Measurements from ENCODE around the gene SNX17. TPM values are rescaled to one million over a fixed set of nuclear protein-coding genes. Genes with fewer than 3 reads are reported as not detected.

The SNX17 gene
- total RNA-seq, 1 experiment from 2014 or later = 108 TPM

DNA sequence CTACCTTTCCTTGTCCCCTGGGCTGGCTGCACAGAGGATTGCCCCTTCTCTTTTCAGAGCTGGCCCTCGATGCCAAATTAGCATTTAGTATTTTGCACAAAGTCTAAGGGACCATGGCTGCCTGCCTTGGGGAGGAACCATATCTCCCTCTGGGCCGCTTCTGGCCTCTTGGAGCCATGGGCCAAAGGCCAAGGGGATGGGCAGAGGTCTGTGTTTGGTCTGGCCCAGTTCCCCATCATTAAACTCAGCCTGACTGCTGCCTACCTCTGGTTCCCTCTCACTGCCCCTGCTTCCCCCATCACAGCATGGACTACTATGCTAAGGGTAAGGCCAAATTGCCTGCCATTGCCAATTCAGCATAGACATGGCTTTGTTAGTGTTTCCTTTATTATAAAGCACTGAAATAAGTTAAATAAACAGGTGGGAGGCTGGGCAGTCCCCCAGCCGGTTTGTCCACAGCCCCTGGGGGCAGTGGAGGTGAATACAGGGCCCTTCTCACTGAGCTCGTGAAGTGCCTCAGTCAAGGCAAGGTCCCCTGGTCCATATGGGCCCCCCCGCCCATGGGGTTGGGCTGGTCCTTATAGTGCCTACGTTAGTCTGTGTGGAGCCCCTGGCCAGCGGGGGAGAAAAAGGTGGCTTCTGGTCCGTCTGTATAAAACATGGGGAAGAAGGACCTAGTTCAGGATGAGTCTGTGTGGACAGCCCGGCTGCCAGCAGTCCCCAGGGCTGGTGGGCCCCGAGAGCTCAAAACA, 6.6 kb downstream of the SNX17 start:
- Mint-ChIP-seq H3K36me3 (ENCODE audit: insufficient read depth, unreplicated experiment) (peaks cover 98% of the 10 kb centered on the region), H3K9me3 (ENCODE audit: unreplicated experiment) (no peaks in the 10 kb centered on the region), H3K4me3 (ENCODE audit: unreplicated experiment) (peak overlapping the region; percentile 53), H3K27ac (ENCODE audit: unreplicated experiment) (peak overlapping the region; percentile 74), H3K27me3 (ENCODE audit: insufficient read depth, unreplicated experiment) (no peaks in the 10 kb centered on the region), H3K4me1 (ENCODE audit: low read depth, unreplicated experiment) (peaks cover 20% of the 10 kb centered on the region)
- Histone ChIP-seq H3K27me3 (replicated peaks; ENCODE audit: control insufficient read depth, insufficient read depth, low read length) (no peaks in the 10 kb centered on the region), H3K9me3 (no peaks in the 10 kb centered on the region), H3K4me1 (peaks cover 26% of the 10 kb centered on the region), H3K36me3 (ENCODE audit: control insufficient read depth, insufficient read depth, low read length) (peaks cover 11% of the 10 kb centered on the region), H3K4me3 (ENCODE audit: low read depth, low read length) (no peak overlapping the region)
- ChIA-PET POLR2A (no interaction called here), CTCF (no interaction called here)
- no TSS peak for BruUV-seq (replicated peaks)
- DNase-seq = no peak
- TF ChIP-seq, protein P1, sequence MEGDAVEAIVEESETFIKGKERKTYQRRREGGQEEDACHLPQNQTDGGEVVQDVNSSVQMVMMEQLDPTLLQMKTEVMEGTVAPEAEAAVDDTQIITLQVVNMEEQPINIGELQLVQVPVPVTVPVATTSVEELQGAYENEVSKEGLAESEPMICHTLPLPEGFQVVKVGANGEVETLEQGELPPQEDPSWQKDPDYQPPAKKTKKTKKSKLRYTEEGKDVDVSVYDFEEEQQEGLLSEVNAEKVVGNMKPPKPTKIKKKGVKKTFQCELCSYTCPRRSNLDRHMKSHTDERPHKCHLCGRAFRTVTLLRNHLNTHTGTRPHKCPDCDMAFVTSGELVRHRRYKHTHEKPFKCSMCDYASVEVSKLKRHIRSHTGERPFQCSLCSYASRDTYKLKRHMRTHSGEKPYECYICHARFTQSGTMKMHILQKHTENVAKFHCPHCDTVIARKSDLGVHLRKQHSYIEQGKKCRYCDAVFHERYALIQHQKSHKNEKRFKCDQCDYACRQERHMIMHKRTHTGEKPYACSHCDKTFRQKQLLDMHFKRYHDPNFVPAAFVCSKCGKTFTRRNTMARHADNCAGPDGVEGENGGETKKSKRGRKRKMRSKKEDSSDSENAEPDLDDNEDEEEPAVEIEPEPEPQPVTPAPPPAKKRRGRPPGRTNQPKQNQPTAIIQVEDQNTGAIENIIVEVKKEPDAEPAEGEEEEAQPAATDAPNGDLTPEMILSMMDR (IDR thresholded peaks at IDR 0.05; ENCODE audit: insufficient read depth in 1 of 2, low read depth in 1 of 2, low read length in 1 of 2, severe bottlenecking in 1 of 2, unreplicated experiment in 1 of 2) = no peak
- intact Hi-C loops (cut with micrococcal nuclease; ENCODE audit: unreplicated experiment) = no loop called here

DNA sequence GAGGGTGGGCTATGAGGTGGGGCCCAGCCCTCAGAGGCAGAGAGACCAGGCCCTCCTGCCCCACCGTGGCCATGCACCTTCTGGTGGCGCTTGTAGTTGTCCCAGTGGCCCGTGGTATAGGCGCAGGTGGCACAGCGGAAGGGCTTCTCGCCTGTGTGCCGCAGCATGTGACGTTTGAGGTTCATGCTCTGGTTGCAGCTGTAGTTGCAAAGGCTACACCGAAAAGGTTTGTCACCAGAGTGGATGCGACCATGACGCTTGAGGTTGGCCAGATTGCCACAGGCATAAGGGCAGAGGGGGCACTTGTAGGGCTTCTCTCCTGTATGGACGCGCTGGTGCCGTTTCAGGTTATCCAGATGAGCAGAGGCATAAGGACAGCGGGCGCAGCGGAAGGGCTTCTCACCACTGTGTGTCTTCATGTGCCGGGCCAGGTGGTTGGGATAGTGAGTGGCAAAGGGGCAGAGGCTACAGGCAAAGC, 7.2 kb downstream of the SNX17 start:
- intact Hi-C loops (cut with micrococcal nuclease; ENCODE audit: unreplicated experiment) = no loop called here
- Mint-ChIP-seq H3K27ac (ENCODE audit: unreplicated experiment) (peak overlapping the region; percentile 74), H3K27me3 (ENCODE audit: insufficient read depth, unreplicated experiment) (no peaks in the 10 kb centered on the region), H3K9me3 (ENCODE audit: unreplicated experiment) (no peaks in the 10 kb centered on the region), H3K4me3 (ENCODE audit: unreplicated experiment) (peak overlapping the region; percentile 53), H3K36me3 (ENCODE audit: insufficient read depth, unreplicated experiment) (peaks cover 97% of the 10 kb centered on the region), H3K4me1 (ENCODE audit: low read depth, unreplicated experiment) (peaks cover 16% of the 10 kb centered on the region)
- peaks cover 11% of the 10 kb centered on the region for H3K36me3 ChIP-seq (ENCODE audit: control insufficient read depth, insufficient read depth, low read length)
- CTCF ChIA-PET = no interaction called here
- BruUV-seq (replicated peaks) = no TSS peak
- no peaks in the 10 kb centered on the region for H3K27me3 ChIP-seq (replicated peaks; ENCODE audit: control insufficient read depth, insufficient read depth, low read length)
- no peaks in the 10 kb centered on the region for H3K9me3 ChIP-seq
- DNase-seq = no peak
- H3K4me1 ChIP-seq = peaks cover 20% of the 10 kb centered on the region
- no peak overlapping the region for H3K4me3 ChIP-seq (ENCODE audit: low read depth, low read length)
- POLR2A ChIA-PET = no interaction called here
- TF ChIP-seq, protein P1 (IDR thresholded peaks at IDR 0.05; ENCODE audit: insufficient read depth in 1 of 2, low read depth in 1 of 2, low read length in 1 of 2, severe bottlenecking in 1 of 2, unreplicated experiment in 1 of 2) = no peak

DNA sequence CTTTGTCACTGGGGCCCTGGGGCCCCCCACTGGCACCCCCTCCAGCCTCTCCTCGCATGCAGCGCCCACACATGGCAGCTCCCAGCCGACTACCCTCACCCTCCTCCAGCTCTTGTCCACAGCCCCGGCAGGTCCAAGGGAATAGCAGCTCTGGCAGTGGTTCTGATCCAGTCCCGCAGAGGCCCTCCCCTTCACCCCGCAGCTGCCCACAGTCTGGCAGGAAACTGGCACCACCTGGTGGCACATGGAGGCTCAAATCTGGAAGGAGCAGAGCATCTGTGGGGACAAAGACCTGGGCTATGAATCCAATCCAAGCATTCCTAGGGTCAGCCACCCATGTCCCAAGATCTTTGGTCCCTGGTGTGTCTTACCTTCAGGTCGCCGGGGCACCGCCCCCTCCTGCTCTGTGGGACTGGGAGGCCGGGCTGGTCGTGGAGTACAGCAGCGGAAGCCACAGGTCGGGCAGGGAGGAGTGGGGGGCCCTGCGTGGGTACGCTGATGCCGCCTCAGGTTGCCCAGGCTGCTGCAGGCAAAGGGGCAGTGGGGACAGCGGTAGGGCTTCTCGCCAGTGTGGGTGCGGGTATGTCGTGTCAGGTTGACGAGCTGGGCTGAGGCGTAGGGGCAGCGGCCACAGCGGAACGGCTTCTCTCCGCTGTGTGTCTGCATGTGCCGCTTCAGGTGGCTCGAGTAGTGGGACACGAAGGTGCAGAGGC, 7.8 kb downstream of the SNX17 start:
- no peaks in the 10 kb centered on the region for H3K9me3 Mint-ChIP-seq (ENCODE audit: unreplicated experiment)
- TF ChIP-seq, protein P1 (IDR thresholded peaks at IDR 0.05; ENCODE audit: insufficient read depth in 1 of 2, low read depth in 1 of 2, low read length in 1 of 2, severe bottlenecking in 1 of 2, unreplicated experiment in 1 of 2) = no peak
- H3K9me3 ChIP-seq = no peaks in the 10 kb centered on the region
- DNase-seq = peak in 1 of 2 experiments; percentile 42
- H3K27ac Mint-ChIP-seq (ENCODE audit: unreplicated experiment) = peak overlapping the region; percentile 98
- intact Hi-C loops (cut with micrococcal nuclease; ENCODE audit: unreplicated experiment) = no loop called here
- H3K4me1 Mint-ChIP-seq (ENCODE audit: low read depth, unreplicated experiment) = peaks cover 11% of the 10 kb centered on the region
- H3K36me3 Mint-ChIP-seq (ENCODE audit: insufficient read depth, unreplicated experiment) = peaks cover 94% of the 10 kb centered on the region
- ChIA-PET CTCF (interaction anchor here (0.6 kb wide), 1 partner anchor 122 kb away, joined by 5 read pairs; no protein-coding TSS in a partner anchor), POLR2A (no interaction called here)
- no peaks in the 10 kb centered on the region for H3K27me3 ChIP-seq (replicated peaks; ENCODE audit: control insufficient read depth, insufficient read depth, low read length)
- no TSS peak for BruUV-seq (replicated peaks)
- H3K27me3 Mint-ChIP-seq (ENCODE audit: insufficient read depth, unreplicated experiment) = no peaks in the 10 kb centered on the region
- peaks cover 15% of the 10 kb centered on the region for H3K4me1 ChIP-seq
- peak overlapping the region; percentile 53 for H3K4me3 Mint-ChIP-seq (ENCODE audit: unreplicated experiment)
- peaks cover 11% of the 10 kb centered on the region for H3K36me3 ChIP-seq (ENCODE audit: control insufficient read depth, insufficient read depth, low read length)
- H3K4me3 ChIP-seq (ENCODE audit: low read depth, low read length) = no peak overlapping the region

Data from Caco-2 (cell line).